ENCODE results near the gene SKI. TPM values are rescaled to one million over a fixed set of nuclear protein-coding genes. Genes with fewer than 3 reads are reported as not detected.

The SKI gene
- total RNA-seq, 1 donor from 2014 or later, result 12.1 TPM

- no peak for DNase-seq (ENCODE audit: low read depth)
These were observed 33.7 kb upstream of the SKI start, which contains the start of gene FAAP20 for GRCh38 chr1:2194319-2194897. TSS of gene FAAP20 (minus strand) at chr1:2194772. CDS start at chr1:2194749, 23 bp downstream.

GRCh38 chr1:2194898-2195673, 33.0 kb upstream of the SKI start:
- peak; percentile 88 for DNase-seq (ENCODE audit: low read depth)

DNA sequence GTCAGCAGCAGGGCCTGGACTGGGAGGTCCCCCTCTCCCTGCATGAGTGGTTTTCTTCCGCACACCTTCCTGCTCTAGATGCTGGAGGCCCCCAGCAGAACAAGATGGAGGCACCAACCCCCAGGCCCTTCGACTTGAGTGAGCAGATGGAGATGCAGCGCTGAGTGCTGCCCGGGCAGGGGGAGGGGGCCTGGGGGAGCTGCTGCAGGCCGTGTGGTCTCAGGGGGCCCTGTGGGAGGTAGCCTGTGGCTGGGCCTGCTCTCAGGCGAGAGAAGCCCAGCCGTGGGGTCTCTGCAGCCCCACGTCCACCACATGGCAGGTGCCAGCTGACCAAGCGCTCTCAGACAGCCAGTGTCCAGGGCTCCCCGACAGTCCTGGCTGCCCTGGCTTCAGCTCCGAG, 32.3 kb upstream of the SKI start:
- no peak for DNase-seq (ENCODE audit: low read depth)

DNA sequence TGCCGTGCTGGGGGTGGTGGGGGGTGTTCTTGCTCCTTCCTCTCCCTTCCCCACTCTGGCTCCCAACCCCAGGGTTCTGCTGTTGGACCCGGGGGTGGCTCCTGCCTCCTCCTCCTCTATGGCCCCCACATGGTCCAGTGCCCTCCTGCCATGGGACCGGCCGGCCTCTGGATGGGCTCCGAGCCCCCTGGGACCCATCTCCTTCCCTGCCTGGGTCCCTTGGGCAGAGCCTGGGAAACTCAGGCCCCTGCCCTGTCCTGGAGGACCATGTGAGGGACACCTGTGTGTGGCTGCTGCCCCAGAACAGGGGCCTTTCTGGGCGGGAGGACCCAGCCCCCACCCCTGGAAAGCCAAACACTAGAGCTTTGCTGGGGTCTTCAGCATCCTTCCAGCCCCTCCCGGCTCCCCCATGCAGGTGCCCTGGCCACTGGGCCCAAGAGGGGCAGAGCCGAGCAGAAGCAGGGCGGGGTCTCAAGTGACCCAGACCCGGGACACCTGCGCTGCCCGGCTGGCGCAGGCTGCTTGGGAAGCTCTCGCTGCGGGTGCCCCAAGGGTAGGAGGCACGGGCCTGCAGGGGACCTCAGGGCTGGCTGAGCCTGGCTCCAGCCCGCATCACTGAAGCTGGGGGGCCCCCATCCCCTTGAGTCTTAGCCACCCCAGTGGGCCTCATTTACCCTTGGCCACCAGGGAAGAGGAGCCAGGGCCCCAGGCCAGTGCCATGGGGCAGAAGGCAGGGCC, 31.0 kb upstream of the SKI start:
- DNase-seq (ENCODE audit: low read depth), result no peak

DNA sequence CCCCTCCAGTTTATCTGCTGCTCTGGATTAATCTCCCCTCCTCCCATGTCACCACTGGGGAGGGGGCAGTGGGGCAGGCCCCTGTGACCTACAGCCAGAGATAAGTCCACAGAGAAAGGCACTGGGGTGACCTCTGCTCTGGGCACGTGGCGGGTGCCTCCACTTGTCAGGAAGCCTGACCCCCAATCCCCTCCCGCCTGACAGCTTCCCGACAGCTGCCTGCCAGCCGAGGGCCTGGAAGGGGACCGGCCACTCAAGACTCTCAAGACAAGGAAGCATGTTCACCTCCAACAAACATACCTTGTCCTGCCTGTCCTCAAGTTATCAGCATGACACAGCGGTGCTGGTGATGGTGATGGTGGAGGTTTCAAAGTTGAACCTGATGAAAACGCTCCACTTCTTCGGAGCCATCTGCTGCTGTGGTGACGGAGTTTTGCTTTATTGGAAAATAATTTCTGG, 30.4 kb upstream of the SKI start:
- no peak for DNase-seq (ENCODE audit: low read depth)

- DNase-seq (ENCODE audit: low read depth), result peak; percentile 26
These were observed 29.5 kb upstream of the SKI start for GRCh38 chr1:2198571-2198970.

DNA sequence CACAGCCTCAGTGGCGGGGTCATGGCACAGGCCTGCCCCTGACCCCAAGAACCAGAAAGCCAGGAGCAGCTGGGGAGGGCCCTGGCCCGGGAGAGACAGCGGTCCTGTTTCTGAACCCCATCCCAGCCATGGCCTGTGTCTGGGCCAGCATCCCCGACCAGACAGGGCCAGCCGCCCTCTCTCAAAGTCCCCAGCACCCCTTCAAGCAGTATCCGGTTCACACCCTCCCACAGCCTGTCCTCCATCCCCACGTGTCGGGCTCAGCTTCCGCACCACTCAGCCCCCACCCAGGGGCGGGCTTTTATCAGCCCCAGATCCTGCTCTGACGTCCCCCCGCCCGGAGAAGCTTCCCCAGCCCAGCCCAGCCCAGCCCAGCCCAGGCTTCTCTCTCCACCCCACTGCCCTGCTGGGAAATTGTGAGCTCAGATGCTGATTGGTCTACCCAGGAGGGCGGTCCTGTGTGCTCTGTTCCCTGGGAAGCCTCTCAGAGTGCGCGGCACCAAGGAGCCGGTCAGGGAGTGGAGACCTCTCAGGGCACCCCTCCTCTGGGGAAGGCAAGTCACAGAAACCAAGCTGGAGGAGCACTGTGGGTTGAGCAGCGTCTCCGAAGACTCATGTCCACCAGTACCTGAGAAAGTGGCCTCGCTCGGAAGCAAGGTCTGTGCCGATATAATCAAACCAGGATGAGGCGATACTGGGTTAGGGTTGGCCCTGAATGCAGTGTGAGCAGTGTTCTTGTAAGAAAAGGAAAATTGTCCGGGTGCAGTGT, 28.9 kb upstream of the SKI start:
- DNase-seq (ENCODE audit: low read depth), result peak; percentile 93

DNA sequence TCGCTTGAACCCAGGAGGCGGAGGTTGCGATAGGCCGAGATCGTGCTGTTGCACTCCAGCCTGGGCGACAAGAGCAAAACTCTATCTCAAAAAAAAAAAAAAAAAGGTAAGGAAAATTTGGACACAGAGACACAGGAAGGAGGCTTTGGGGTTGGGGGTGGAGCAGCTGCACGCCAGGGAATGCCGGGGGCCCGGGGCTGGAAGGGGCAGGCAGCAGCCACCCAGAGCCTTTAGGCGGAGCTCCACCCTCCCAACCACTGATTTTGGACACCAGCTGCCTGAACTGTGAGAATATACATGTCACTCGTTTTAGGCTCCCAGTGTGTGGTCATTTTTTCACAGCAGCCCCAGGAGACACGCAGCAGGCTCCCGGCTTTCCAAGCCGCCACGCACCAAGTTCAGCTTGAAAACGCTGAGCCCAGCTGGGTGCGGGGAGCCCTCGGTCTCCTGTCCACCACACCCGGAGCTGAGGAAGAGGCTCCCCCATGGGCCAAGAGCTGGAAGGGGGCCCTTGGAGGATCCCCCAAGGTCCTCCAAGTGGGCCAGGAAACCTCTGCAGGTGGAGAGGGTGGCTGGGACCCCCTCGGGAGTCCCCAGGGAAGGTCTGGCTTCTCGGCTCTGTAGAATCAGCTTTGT, 27.7 kb upstream of the SKI start:
- no peak for DNase-seq (ENCODE audit: low read depth)

DNA sequence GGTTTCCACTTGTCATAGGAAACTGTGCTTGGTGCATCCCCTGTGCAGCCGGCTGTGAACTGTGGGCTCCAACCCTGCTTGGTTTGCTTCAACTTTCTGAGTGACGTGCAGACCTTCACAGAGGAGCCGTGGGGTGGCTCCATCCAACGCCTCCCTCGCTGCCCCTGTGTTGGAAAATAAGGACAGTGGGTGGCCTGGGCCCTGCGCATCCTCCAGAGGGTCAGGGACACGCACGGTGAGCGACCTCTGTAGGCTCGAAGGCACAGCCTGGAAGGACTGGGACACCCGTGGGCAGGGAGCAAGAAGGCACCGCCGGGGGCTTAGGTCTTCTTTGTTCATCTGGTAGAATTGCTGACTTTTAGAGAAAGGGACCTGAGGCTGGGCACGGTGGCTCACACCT, 27.1 kb upstream of the SKI start:
- DNase-seq (ENCODE audit: low read depth), result no peak

DNA sequence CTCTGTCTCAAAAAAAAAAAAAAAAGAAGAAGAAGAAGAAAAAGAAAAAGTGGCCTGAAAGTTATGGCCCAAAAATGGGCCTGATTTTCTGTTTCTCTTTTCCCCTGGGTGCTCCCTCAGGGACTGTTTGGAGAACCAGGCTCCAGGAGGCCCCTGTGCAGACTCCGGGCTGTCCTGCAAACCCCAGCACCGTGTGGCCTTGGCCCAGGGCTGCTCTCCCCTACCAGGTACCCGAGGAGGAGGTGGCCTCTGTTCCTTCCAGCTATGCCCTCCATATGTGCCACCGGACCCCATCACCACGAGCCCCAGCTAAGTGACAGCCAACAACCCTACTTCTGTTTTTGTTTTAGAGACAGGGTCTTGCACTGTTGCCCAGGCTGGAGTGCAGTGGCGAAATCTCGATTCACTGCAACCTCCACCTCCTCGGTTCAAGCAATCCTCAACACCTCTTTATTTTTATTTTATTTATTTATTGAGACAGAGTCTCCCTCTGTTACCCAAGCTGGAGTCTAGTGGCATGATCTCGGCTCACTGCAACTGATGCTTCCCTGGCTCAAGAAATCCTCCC, 26.0 kb upstream of the SKI start:
- no peak for DNase-seq (ENCODE audit: low read depth)

DNA sequence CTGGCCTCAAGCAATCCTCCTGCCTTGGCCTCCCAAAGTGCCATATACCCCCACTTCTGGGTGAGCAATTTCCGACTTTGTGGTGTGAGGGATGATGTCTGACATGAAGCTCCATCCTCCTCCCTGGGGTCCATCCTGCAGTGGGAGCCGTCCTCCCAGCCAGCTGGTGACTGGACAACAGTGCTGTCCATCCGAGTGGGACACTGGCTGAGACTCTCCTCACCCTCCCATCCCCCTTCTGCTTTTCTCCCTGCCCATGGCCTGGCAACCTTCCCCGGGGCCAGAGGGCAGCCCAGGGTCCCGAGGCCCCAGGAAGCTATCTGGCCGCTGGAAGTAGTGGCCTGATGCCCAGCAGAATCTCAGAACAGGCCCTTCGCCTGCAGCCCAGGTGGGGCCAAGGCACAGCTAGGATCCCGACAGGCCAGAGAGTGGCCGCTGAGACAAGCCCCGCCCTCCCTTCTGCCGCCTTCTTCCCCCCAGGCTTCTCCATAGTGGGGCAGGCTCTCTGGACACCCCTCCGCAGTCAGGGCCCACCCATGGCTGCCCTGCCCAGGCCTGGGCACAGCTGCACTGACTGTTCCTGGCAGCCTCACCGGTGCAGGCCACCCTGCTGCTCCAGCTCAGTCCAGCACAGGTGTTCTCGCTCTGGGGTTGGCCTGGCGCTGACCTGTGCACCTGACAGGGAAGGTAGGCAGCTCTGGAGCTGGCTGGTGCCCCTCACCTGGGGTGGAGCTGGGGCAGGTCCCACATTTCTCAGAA, 25.1 kb upstream of the SKI start:
- DNase-seq (ENCODE audit: low read depth), result no peak

- DNase-seq (ENCODE audit: low read depth), result no peak
These were observed 24.3 kb upstream of the SKI start for GRCh38 chr1:2203671-2204414.

GRCh38 chr1:2204415-2205190, 23.5 kb upstream of the SKI start:
- peak; percentile 62 for DNase-seq (ENCODE audit: low read depth)

GRCh38 chr1:2205191-2205952, 22.7 kb upstream of the SKI start:
- peak; percentile 88 for DNase-seq (ENCODE audit: low read depth)

GRCh38 chr1:2206813-2207487, 21.2 kb upstream of the SKI start:
- DNase-seq (ENCODE audit: low read depth), result no peak

DNA sequence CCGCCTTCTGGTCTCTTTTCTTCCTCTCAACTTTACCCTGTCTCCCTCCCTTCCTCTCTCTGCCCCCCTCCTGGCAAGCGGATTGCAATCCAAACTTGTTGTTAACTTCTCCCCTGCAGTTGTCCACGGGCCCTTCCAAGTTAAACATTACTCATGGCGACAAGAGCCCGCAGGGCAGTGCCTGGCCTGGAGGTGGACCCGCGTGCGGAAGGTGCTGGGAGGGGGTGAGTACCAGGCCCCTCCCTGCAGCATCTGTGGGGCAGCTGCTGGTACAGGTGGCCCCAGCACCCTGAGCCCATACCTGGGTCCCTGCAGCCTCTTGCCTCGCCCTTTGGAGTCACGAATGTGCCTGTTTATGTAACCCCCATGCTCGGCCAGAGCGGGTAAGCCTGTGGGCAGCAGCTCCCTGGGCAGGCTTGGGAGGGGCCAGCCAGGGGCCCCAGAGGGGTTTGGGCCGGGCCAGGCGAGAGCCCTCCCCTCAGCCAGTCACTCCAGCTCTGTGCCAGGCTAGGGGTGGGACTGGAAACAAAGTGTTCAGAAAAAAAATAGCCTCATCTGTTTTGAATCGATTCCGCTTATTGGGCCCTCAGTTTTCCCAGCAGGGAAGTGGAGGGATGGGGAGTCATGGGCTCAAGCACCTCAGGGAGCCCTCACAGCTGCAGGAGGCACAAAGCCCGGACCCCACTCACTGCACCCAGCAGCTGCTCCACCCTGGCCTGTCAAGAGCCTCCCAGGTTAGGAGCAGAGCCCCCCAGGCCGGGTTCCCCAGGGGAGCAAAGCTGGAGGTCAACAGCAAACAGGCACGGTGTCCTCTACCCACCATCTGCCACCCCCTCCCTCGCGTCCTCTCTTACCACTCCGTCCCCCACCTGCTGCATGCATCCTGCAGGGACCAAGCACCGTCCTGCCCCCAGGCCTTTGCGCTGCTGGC, 19.5 kb upstream of the SKI start:
- DNase-seq (ENCODE audit: low read depth), result peak; percentile 78

Data from myocyte (in vitro differentiated cells).